Left ventricle myocardium superior (tissue), 1 donor: ENCODE results near the gene ATP5F1E. TPM values are rescaled to one million over a fixed set of nuclear protein-coding genes. Genes with fewer than 3 reads are reported as not detected.

Experiments used
- ATAC-seq: fragments of 200-7000 bp; cut with Tn5 transposase; one replicate; pipeline ENCODE4 v1.9.1; 2020; ENCODE audit warnings: mild to moderate bottlenecking, moderate library complexity
- DNase-seq: peaks from one replicate; pipeline ENCODE4 v3.0.0-alpha.2; 2020
- intact Hi-C: fragments of 100-400 bp; cut with micrococcal nuclease; formaldehyde crosslinking; loops from one replicate; pipeline ENCODE4 v1.11.0; 2022
- total RNA-seq: library from RNA; stranded (reverse); fragmentation: NEBNext Ultra II Directional; extraction: Animal tissue kit (Norgen Biotek cat#: 25700); gene quantifications from one replicate; pipeline ENCODE4 v1.2.1, GENCODE V29; 2021
- donor health status: DM: no; HTN: yes; CAD: no; lungs with severe emphysema.

The ATP5F1E gene
- total RNA-seq, 1 donor from 2014 or later: 128 TPM

DNA sequence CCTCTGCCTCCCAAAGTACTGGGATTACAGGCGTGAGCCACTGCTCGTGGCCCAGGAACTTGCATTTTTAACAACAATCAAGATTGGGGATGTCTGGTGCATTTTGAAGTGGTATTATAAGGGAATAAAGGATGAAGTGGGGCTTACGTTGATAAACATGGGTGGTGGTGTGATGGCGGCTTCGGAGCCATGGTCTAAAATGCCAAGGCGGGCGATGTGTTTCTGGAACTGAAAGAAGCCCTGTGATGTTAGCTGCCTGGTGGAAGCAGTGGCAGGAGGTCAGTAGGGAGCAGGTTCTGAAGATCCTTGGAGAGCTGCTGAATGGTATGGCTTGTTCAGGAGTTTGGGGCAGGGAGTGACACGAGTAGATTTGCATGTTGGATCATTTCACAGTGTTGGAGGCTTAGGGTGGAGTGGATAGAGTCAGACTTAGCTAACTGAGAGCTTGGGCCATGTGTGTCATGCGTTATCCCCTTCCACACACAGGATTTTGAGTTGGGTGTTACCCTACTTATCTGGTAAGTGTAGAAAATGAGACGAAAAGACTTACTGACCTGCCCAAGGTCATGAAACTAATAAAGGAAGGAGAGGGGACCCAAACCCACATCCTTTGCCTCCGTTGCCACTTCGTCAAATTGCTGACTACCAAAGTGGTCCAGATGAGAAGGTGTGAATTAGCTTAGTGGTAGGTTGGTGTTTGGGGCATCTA is 49.6 kb downstream of the ATP5F1E start:
- intact Hi-C loops: no loop called here
- DNase-seq (no peak), ATAC-seq (no peak)

DNA sequence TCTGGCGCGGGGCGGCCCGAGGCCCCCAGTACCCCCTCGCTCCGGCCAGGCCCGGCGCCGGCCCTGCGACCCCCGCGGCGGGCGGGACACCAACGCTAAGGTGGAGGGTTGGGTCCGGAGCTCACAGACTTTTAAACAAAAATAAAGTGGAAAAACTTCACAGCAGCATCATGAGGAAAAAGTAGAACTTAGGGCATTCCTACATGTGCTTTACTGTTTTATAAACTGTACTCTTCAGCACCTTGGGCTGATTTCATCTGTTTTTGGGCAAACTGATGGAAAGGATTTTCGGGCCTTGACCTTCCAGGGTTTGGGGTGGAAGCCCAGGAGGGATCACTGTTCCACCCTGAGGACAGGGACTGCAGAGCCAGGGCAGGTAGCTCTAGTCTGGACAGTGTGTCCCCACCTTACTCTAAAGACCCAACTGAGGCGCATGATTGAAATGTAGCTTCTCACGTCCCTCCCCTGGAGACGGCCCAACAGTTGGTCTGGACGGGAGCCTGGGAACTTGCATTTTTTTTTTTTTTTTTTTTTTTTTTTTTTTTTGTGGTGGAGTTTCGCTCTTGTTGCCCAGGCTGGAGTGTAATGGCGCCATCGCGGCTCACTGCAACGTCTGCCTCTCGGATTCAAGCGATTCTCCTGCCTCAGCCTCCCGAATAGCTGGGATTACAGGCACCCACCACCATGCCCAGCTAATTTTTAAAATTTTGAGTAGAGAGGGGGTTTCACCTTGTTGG is 50.3 kb downstream of the ATP5F1E start:
- peak; percentile 15 for ATAC-seq
- intact Hi-C loops: no loop called here
- no peak for DNase-seq

DNA sequence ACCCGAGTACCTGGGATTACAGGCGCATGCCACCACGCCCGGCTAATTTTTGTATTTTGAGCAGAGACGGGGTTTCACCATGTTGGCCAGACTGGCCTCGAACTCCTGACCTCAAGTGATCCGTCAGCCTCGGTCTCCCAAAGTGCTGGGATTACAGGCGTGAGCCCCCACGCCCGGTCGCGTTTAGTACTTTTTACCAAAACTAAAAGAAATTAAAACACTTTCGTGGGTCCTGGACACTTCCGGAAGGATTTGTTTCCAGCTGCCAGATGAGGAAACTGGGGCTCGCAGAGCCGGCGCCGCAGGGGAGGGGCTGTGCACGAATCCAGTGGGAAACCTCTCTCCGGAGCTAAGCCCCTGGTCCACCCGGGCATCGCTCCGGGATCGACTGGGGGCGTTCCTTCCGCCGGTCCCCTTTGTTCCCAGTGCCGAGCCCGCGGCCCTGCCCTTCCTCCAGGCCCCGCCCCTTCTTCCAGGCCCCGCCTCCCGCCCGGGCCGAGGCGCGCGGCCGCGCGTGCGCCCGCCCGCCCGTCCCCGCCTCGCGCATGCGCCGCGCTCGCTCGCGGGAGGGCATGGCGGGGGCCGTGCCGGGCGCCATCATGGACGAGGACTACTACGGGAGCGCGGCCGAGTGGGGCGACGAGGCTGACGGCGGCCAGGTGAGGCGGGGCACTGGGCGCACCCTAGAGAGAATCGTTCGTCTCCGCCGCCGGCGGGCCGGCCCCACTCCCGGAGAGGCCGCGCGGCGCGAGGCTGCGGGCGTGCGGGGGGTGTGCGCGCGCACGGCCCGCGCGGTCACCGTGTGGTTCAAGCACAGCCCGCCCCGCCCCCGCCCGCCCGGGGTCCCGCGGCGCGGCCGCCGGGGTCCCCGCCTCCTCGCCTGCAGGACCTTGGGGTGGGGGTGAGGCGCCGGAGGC is 51.2 kb downstream of the ATP5F1E start, which contains the start of gene NELFCD:
NELFCD (plus strand) TSS at position 546 of the 917 bp plus-strand sequence; CDS start at position 600, 54 bp downstream.
- intact Hi-C loops: no loop called here
- DNase-seq (peak; percentile 94), ATAC-seq (peak; percentile 96)

DNA sequence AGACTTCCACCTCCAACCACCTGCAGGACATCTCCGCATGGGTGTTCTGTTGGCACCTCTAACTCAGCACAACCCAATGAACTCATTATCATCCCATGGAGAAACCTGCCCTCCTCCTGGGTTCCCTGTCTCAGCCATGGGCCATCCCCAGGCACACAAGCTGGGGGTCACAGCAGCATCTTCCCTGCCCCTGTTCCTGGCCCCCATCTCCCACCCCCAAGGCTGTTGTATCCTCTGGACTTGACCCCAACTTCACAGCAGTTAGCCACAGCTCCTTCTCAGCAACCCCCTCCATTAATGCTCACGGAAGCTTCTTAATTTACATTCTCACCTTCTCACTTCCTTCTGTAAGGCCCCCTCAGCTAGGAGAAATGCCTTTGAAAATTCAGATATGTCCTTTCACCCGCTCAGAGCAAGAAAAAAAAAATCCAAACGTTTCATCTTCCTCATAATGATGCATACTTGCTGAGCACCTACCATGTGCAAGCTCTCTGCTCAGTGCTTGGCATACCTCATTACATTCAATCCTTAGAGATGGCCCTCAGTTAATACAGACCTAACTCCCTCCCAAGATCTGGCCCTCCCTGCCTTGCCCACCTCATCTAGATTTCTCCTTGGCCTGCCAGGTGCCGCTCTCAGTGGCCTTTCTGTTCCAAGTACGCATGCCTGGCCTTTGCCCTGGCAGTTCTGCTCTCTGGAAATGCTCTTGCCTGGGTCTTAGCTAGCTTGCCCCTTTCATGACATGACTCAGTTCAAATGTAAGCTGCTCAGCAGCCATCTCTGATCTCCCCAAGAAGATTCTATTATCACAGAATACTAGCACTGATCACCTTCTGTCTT is 53.6 kb downstream of the ATP5F1E start:
- no peak for DNase-seq
- intact Hi-C loops: no loop called here
- ATAC-seq: no peak

DNA sequence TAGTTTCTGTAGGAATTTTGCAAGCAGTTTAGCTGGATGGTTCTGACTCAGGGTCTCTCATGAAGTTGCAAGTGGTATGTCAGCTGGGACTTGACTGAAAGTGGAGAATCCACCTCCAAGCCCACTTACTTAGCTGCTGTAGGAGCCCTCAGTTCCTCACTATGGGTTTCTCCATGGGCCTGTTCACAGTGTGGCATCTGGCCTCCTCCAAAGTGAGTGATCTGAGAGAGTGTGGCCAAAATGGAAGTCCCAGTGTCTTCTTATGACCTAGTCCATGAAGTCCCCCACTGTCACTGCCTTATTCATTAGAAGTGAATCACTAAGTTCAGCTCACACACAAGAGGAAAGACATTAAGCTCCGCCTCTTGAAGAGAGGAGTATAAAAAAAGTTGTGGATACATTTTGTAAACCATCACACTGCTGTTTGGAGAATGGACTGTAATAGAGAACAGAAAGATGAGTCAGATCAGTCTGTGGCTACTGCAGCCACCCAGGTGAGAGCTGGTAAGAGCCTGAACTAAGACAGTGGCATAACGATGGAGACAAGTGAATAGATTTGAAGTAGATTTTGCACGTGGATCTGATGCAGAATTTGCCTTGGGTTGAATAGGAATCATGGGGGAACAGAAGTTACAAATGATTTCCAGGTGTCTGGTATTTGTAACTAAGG is 55.9 kb downstream of the ATP5F1E start:
- intact Hi-C loops: no loop called here
- ATAC-seq: no peak
- DNase-seq: no peak

Other genes starting within 250 kb of the ATP5F1E start
- gene GNAS-AS1, start 181.4 kb downstream of the ATP5F1E start, total RNA-seq: 0.35 TPM
- 1,575 TPM for gene GNAS, start 179.6 kb downstream of the ATP5F1E start, total RNA-seq
- gene NELFCD, start 51.1 kb downstream of the ATP5F1E start, total RNA-seq: 35.6 TPM
- gene CTSZ, start 25.1 kb downstream of the ATP5F1E start, total RNA-seq: 129 TPM
- gene TUBB1, start 12.9 kb downstream of the ATP5F1E start, total RNA-seq: 0.30 TPM
- gene PRELID3B, start 10.5 kb upstream of the ATP5F1E start, total RNA-seq: 50.1 TPM
- gene ZNF831, start 131.5 kb upstream of the ATP5F1E start, total RNA-seq: 0.17 TPM